IMR-90 (cell line): ENCODE results near the gene PCGF3.

Source experiments
- MAZ ChIP-seq: IDR thresholded peaks from 2 replicates; pipeline ENCODE4 v1.6.1; 2012; ENCODE audit warnings: low read depth, mild to moderate bottlenecking, low read length, improper control_type of control experiment, moderate library complexity, borderline replicate concordance
- NFE2L2 ChIP-seq: fragments of 150-350 bp; IDR thresholded peaks from 2 replicates; pipeline ENCODE4 v1.6.1; 2016; ENCODE audit warnings: low read depth, mild to moderate bottlenecking, low read length
- POLR2A ChIP-seq: IDR thresholded peaks from 2 replicates; pipeline ENCODE4 v1.6.1; 2012; ENCODE audit warnings: mild to moderate bottlenecking, low read depth, low read length
- SMC3 ChIP-seq: fragments of 150-350 bp; IDR thresholded peaks from 2 replicates; pipeline ENCODE4 v1.6.1; 2016; ENCODE audit warnings: low read depth, mild to moderate bottlenecking, antibody characterized with exemption, low read length, moderate library complexity
- TF ChIP-seq, protein P1 (sequence below): conservative IDR thresholded peaks from 2 replicates; pipeline ENCODE4 v1.5.1; 2012; ENCODE audit warnings: mild to moderate bottlenecking, low read depth, low read length, improper control_type of control experiment
- TF ChIP-seq, protein P2 (sequence below): fragments of 150-350 bp; IDR thresholded peaks from 2 replicates; pipeline ENCODE4 v1.6.1; 2017; ENCODE audit warnings: mild to moderate bottlenecking, antibody characterized with exemption, low read length, low read depth

DNA sequence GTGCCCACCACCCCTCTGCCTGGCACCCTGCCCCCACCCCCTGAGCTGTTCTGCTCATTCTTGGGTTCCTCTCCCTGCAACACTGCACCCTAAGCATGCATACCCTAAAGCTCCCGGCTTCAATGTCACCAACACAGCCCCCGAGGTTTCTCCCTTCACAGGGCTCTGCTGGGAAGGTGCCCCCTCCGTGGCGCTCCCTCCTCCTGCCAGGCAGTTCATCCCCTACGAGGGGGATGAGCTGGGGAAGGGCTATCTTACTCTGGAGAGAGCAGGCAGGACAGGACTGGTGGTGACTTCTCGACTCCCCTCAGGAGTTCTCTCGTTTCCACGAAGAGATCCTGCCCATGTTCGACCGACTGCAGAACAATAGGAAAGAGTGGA, 38.1 kb upstream of the PCGF3 start:
- TF ChIP-seq, protein P1, sequence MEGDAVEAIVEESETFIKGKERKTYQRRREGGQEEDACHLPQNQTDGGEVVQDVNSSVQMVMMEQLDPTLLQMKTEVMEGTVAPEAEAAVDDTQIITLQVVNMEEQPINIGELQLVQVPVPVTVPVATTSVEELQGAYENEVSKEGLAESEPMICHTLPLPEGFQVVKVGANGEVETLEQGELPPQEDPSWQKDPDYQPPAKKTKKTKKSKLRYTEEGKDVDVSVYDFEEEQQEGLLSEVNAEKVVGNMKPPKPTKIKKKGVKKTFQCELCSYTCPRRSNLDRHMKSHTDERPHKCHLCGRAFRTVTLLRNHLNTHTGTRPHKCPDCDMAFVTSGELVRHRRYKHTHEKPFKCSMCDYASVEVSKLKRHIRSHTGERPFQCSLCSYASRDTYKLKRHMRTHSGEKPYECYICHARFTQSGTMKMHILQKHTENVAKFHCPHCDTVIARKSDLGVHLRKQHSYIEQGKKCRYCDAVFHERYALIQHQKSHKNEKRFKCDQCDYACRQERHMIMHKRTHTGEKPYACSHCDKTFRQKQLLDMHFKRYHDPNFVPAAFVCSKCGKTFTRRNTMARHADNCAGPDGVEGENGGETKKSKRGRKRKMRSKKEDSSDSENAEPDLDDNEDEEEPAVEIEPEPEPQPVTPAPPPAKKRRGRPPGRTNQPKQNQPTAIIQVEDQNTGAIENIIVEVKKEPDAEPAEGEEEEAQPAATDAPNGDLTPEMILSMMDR: no peak
- TF ChIP-seq POLR2A (no peak), MAZ (no peak), NFE2L2 (no peak), SMC3 (no peak)
- TF ChIP-seq, protein P2, sequence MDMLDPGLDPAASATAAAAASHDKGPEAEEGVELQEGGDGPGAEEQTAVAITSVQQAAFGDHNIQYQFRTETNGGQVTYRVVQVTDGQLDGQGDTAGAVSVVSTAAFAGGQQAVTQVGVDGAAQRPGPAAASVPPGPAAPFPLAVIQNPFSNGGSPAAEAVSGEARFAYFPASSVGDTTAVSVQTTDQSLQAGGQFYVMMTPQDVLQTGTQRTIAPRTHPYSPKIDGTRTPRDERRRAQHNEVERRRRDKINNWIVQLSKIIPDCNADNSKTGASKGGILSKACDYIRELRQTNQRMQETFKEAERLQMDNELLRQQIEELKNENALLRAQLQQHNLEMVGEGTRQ: no peak
